Heart right ventricle (tissue), 16 donors: ENCODE results near the gene SPTBN4. TPM values are rescaled to one million over a fixed set of nuclear protein-coding genes. Genes with fewer than 3 reads are reported as not detected.

Experiments
- ATAC-seq, 8 donors: fragments of 200-7000 bp; cut with Tn5 transposase; one replicate each; pipeline ENCODE4 v1.9.1; 2020; ENCODE audit warnings: mild to moderate bottlenecking in 8 of 8, moderate library complexity in 8 of 8, moderate number of reproducible peaks in 1 of 8
- DNase-seq, 2 donors: peaks; one replicate each; pipeline ENCODE4 v3.0.0-alpha.2; 2020
- H3K27ac ChIP-seq, 10 donors: fragments of 200-600 bp; sonication (generic) in 2 of 10; one replicate each; pipeline versions ENCODE4 v1.5.0 to v1.8.0; 2020 to 2022; ENCODE audit warnings: mild to moderate bottlenecking in 3 of 10
- H3K27me3 ChIP-seq, 7 donors: fragments of 200-600 bp; one replicate each; pipeline ENCODE4 v1.8.0; 2021 to 2022; ENCODE audit warnings: mild to moderate bottlenecking in 2 of 7
- H3K36me3 ChIP-seq, 9 donors: fragments of 200-600 bp; sonication (generic) in 1 of 9; one replicate each; pipeline versions ENCODE4 v1.5.0 to v1.8.0; 2020 to 2022; ENCODE audit warnings: mild to moderate bottlenecking in 2 of 9
- H3K4me1 ChIP-seq, 9 donors: fragments of 200-600 bp; sonication (generic) in 1 of 9; one replicate each; pipeline versions ENCODE4 v1.5.0 to v1.8.0; 2020 to 2022; ENCODE audit warnings: mild to moderate bottlenecking in 4 of 9
- H3K4me3 ChIP-seq, 10 donors: fragments of 200-600 bp; sonication (generic) in 2 of 10; one replicate each; pipeline versions ENCODE4 v1.5.0 to v1.8.0; 2020 to 2022; ENCODE audit warnings: mild to moderate bottlenecking in 7 of 10, moderate library complexity in 2 of 10
- H3K9me3 ChIP-seq, 11 donors: fragments of 200-600 bp in 10 of 11; sonication (generic) in 2 of 11; one replicate each; pipeline versions ENCODE4 v1.5.0 to v1.8.0; 2013 to 2022; ENCODE audit warnings: mild to moderate bottlenecking in 2 of 11, control low read depth in 1 of 11, moderate library complexity in 1 of 11
- CTCF ChIP-seq, 9 donors: fragments of 200-600 bp; sonication (generic) in 2 of 9; IDR thresholded peaks; one replicate each; pipeline versions ENCODE4 v1.5.0 to v1.8.0; 2021 to 2022; ENCODE audit warnings: antibody characterized with exemption in 9 of 9, mild to moderate bottlenecking in 5 of 9, moderate library complexity in 1 of 9
- WGBS, 2 donors: extraction: QIAGEN DNeasy Blood & Tissue Kit; methylation state at CpG; one replicate each; pipeline ENCODE4 v1.1.7; 2013; ENCODE audit warnings: inconsistent platforms in 1 of 2; 5-methylcytosine and 5-hydroxymethylcytosine counted together
- intact Hi-C, 10 donors: fragments of 100-400 bp; cut with DNase I; formaldehyde crosslinking; loops; one replicate each; pipeline versions ENCODE4 v1.11.1 to v1.14.2; 2022
- polyA plus RNA-seq, 2 donors: library from polyadenylated mRNA; stranded (reverse); fragments of 200-250 nt; gene quantifications; one replicate each; pipeline ENCODE4 v1.2.3, GENCODE V29; 2013
- total RNA-seq, 10 donors: library from RNA; stranded (reverse); fragmentation: NEBNext Ultra II Directional in 3 of 10; extraction: Animal tissue kit (Norgen Biotek cat#: 25700) in 3 of 10; gene quantifications; one replicate each; pipeline versions ENCODE4 v1.2.1 to v1.2.4, GENCODE V29; 2021 to 2023
- donor health status: Arrhythmogenic right ventricular cardiomyopathy.
- donor health status: ischemic (EF 13 %, LVEDD 7.1; RV severe dilation, severe dysfunction).
- donor health status: healthy with polysubstance abuse.
- donor health status: DM: no; HTN: yes; CAD: no.
- donor health status: DM: no; HTN: no; CAD: no.
- donor health status: ischemic (EF 25% LVEDD 6.9; RV normal size, moderate dysfunction).
- donor health status: ischemic (EF 25% LVEDD 5.7; RV mildly dilated, moderate dysfunction).
- donor health status: healthy.
- donor health status: DM: yes; HTN: yes; CAD: no.
- donor health status: Ischemic cardiomyopathy.
- donor health status: ischemic (EF 35%, LVEDD 5.7; RV mildly dilated, moderate dysfunction).
- donor health status: nonischemic (EF 11% LVEDD 7.7; RV severe dilation, severe dysfunction).
- donor health status: DM: yes; HTN: yes; CAD: no.
- donor health status: PGD.
- donor health status: ischemic (EF 29% LVEDD 5.4; RV normal size, mild dysfunction).
- donor health status: nonischemic (EF 23%, LVEDD 6.1; RV moderate dilation, normal function).

The SPTBN4 gene
- total and polyA plus RNA-seq, 12 donors, result 3.0 to 13.8 (median 4.9) TPM

DNA sequence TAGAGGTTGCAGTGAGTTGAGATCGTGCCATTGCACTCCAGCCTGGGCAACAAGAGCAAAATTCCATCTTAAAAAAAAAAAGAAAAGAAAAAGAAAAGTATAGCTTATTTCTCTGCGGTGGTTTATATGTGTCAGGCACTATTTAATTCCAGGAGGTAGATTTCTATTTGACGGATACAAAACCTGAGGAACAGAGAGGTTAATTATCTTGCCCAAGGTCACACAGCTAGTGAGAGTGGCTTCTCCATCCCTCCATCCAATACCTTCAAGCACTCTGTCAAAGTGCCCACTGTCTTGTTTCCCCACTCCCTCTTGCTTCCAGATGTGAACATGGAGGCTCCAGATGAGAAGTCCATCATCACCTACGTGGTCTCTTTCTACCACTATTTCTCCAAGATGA is 34.8 kb downstream of the SPTBN4 start:
- Histone ChIP-seq H3K27me3 (peaks cover 0 to 4% (median 0%) of the 10 kb centered on the region in 7 donors), H3K36me3 (no peaks in the 10 kb centered on the region), H3K4me1 (no peaks in the 10 kb centered on the region), H3K9me3 (no peaks in the 10 kb centered on the region), H3K4me3 (no peak overlapping the region), H3K27ac (no peak overlapping the region)
- no peak for TF ChIP-seq CTCF (IDR thresholded peaks at IDR 0.05)
- intact Hi-C loops, result no loop called here
- 85 to 88% methylated on average over 4 of the region's 4 CpGs for WGBS, 2 donors
- DNase-seq (no peak), ATAC-seq (no peak)

GRCh38 chr19:40502081-40502480 is 35.3 kb downstream of the SPTBN4 start:
- Histone ChIP-seq H3K36me3 (no peaks in the 10 kb centered on the region), H3K9me3 (no peaks in the 10 kb centered on the region)
- ATAC-seq, result no peak

GRCh38 chr19:40502647-40503319 is 36.0 kb downstream of the SPTBN4 start:
- no peaks in the 10 kb centered on the region for H3K36me3 ChIP-seq
- no peak overlapping the region for H3K4me3 ChIP-seq
- no peaks in the 10 kb centered on the region for H3K4me1 ChIP-seq
- intact Hi-C loops, result no loop called here
- DNase-seq (no peak), ATAC-seq (no peak)
- H3K27ac ChIP-seq, result no peak overlapping the region
- peaks cover 0 to 4% (median 0%) of the 10 kb centered on the region in 7 donors for H3K27me3 ChIP-seq
- TF ChIP-seq CTCF (IDR thresholded peaks at IDR 0.05), result no peak
- WGBS, 2 donors, result 61 to 70% methylated on average over 6 of the region's 6 CpGs
- no peaks in the 10 kb centered on the region for H3K9me3 ChIP-seq

More at GRCh38 chr19:40502081-40502480, 35.3 kb downstream of the SPTBN4 start:
- intact Hi-C loops, result no loop called here
- Histone ChIP-seq H3K27me3 (peaks cover 0 to 4% (median 0%) of the 10 kb centered on the region in 7 donors), H3K4me1 (no peaks in the 10 kb centered on the region), H3K4me3 (no peak overlapping the region), H3K27ac (no peak overlapping the region)
- DNase-seq, result no peak
- TF ChIP-seq CTCF (IDR thresholded peaks at IDR 0.05), result no peak
- 81 to 86% methylated on average over 13 of the region's 13 CpGs for WGBS, 2 donors

DNA sequence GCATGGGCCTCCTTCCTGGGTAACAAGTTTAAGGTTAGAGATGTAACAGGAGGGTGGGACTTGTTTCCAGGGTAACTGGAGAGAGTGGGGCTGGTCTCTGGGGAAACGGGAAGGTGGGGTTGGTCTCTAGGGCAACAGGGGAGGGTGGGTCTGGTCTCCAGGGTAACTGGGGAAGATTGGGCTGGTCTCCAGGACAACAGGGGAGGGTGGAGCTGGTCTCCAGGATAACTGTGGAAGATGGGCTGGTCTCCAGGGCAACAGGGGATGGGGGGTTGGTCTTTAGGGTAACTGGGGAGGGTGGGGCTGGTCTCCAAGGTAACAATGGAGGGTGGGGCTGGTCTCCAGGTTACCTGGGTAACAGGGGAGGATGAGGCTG is 36.5 kb downstream of the SPTBN4 start:
- peaks cover 0 to 4% (median 0%) of the 10 kb centered on the region in 7 donors for H3K27me3 ChIP-seq
- no peak overlapping the region for H3K4me3 ChIP-seq
- DNase-seq (no peak), ATAC-seq (no peak)
- intact Hi-C loops, result no loop called here
- H3K4me1 ChIP-seq, result no peaks in the 10 kb centered on the region
- no peak overlapping the region for H3K27ac ChIP-seq
- TF ChIP-seq CTCF (IDR thresholded peaks at IDR 0.05), result no peak
- WGBS, 2 donors, result 43 to 47% methylated on average over 1 of the region's 1 CpG
- no peaks in the 10 kb centered on the region for H3K36me3 ChIP-seq
- no peaks in the 10 kb centered on the region for H3K9me3 ChIP-seq
